Measurements from ENCODE around the gene CCNA2. TPM values are rescaled to one million over a fixed set of nuclear protein-coding genes. Genes with fewer than 3 reads are reported as not detected.

The CCNA2 gene
- total RNA-seq, 2 experiments from 2014 or later: 149 to 162 TPM

DNA sequence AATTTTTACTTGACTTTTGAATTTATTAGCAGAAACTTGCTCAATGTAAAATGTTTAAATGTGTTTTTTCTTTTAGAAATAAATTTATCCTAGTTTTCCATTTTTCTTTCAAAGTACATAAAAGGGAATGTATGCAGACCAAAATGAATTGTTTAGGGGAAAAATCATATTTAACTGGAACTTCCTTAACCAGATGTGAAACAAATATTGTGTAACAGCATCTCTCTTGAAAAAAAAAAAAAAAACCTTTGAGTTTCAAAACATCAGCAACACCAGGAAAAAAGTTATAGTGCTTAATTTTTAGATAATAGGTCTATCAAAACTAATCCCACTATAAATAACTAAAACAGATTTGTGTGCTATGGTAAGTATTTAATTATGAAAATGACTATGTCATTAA, 14.5 kb upstream of the CCNA2 start:
- Histone ChIP-seq H3K4me2 (ENCODE audit: low read length) (no peak overlapping the region), H3K9me3 (ENCODE audit: low read length) (no peaks in the 10 kb centered on the region; the same call in 1 of the 2 replicates), H3K79me2 (ENCODE audit: insufficient read depth, low read depth, low read length) (no peaks in the 10 kb centered on the region), H3K4me3 (ENCODE audit: low read depth, low read length, poor library complexity, severe bottlenecking) (no peak overlapping the region), H4K20me1 (ENCODE audit: insufficient read depth, low read length) (no peaks in the 10 kb centered on the region), H3K27ac (ENCODE audit: low read depth, low read length, poor library complexity, severe bottlenecking) (no peak overlapping the region), H2AFZ (ENCODE audit: low read length) (no peak overlapping the region), H3K9me2 (ENCODE audit: insufficient read depth, low read length) (no peaks in the 10 kb centered on the region), H3K36me3 (ENCODE audit: insufficient read depth, low read length) (peaks cover 35% of the 10 kb centered on the region), H3K4me1 (ENCODE audit: insufficient read depth, low read length, poor library complexity, severe bottlenecking) (no peaks in the 10 kb centered on the region)
- DNase-seq (ENCODE audit: low spot score): no peak
- TF ChIP-seq EZH2phosphoT487 (IDR thresholded peaks at IDR 0.05; ENCODE audit: borderline replicate concordance, low read depth, low read length) (no peak), CTCF (conservative IDR thresholded peaks at IDR 0.05; ENCODE audit: low read length) (no peak)
- intact Hi-C loops (cut with micrococcal nuclease; ENCODE audit: unreplicated experiment): no loop called here
- CTCF ChIA-PET (ENCODE audit: unreplicated experiment): no interaction called here
- POLR2A ChIA-PET: no interaction called here
- BruUV-seq (replicated peaks): no TSS peak

DNA sequence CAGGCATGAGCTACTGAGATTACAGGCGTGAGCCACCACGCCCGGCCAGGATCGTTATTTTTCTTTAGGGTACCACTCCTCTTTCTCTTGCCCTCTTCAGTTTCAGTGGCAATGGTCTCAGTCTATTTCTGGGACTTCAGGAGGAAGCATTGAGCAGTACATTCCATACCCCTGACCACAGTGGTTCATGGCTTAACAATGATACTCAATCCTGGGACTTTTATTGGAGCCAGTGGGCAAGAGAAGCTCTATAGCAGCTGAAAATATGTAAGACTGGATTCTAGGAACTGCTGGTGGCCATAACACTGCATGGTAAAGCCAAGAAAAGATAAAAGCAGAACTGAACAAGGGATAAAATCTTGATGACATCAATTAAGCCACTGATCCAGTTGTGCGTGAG, 5.8 kb upstream of the CCNA2 start:
- Histone ChIP-seq H3K79me2 (ENCODE audit: insufficient read depth, low read depth, low read length) (no peaks in the 10 kb centered on the region), H3K4me3 (ENCODE audit: low read depth, low read length, poor library complexity, severe bottlenecking) (no peak overlapping the region), H4K20me1 (ENCODE audit: insufficient read depth, low read length) (no peaks in the 10 kb centered on the region), H3K9me3 (ENCODE audit: low read length) (no peaks in the 10 kb centered on the region), H3K9me2 (ENCODE audit: insufficient read depth, low read length) (no peaks in the 10 kb centered on the region), H3K4me2 (ENCODE audit: low read length) (no peak overlapping the region), H3K27ac (ENCODE audit: low read depth, low read length, poor library complexity, severe bottlenecking) (no peak overlapping the region), H3K4me1 (ENCODE audit: insufficient read depth, low read length, poor library complexity, severe bottlenecking) (peaks cover 7% of the 10 kb centered on the region), H3K36me3 (ENCODE audit: insufficient read depth, low read length) (peaks cover 47% of the 10 kb centered on the region), H2AFZ (ENCODE audit: low read length) (no peak overlapping the region)
- intact Hi-C loops (cut with micrococcal nuclease; ENCODE audit: unreplicated experiment): loop anchor here (10.0 kb wide), 1 partner anchor 905 kb away; the partner anchor contains the start of gene BBS12
- BruUV-seq (replicated peaks): no TSS peak
- no peak for TF ChIP-seq EZH2phosphoT487 (IDR thresholded peaks at IDR 0.05; ENCODE audit: borderline replicate concordance, low read depth, low read length)
- TF ChIP-seq CTCF (conservative IDR thresholded peaks at IDR 0.05; ENCODE audit: low read length): no peak
- POLR2A ChIA-PET: interaction anchor here (0.7 to 1.1 kb wide), 3 partner anchors 33 to 456 kb away, joined by 3 to 4 read pairs (median 3); no protein-coding TSS in a partner anchor
- CTCF ChIA-PET (ENCODE audit: unreplicated experiment): no interaction called here
- no peak for DNase-seq (ENCODE audit: low spot score)

- Histone ChIP-seq H4K20me1 (ENCODE audit: insufficient read depth, low read length) (no peaks in the 10 kb centered on the region), H3K4me1 (ENCODE audit: insufficient read depth, low read length, poor library complexity, severe bottlenecking) (peaks cover 11% of the 10 kb centered on the region), H3K4me2 (ENCODE audit: low read length) (no peak overlapping the region), H3K27ac (ENCODE audit: low read depth, low read length, poor library complexity, severe bottlenecking) (no peak overlapping the region), H3K4me3 (ENCODE audit: low read depth, low read length, poor library complexity, severe bottlenecking) (no peak overlapping the region), H3K9me3 (ENCODE audit: low read length) (no peaks in the 10 kb centered on the region), H3K9me2 (ENCODE audit: insufficient read depth, low read length) (no peaks in the 10 kb centered on the region), H2AFZ (ENCODE audit: low read length) (no peak overlapping the region), H3K79me2 (ENCODE audit: insufficient read depth, low read depth, low read length) (peaks cover 8% of the 10 kb centered on the region; the same call in 1 of the 2 replicates), H3K36me3 (ENCODE audit: insufficient read depth, low read length) (peaks cover 48% of the 10 kb centered on the region)
- no peak for TF ChIP-seq CTCF (conservative IDR thresholded peaks at IDR 0.05; ENCODE audit: low read length)
- TF ChIP-seq EZH2phosphoT487 (IDR thresholded peaks at IDR 0.05; ENCODE audit: borderline replicate concordance, low read depth, low read length): no peak
- CTCF ChIA-PET (ENCODE audit: unreplicated experiment): no interaction called here
- intact Hi-C loops (cut with micrococcal nuclease; ENCODE audit: unreplicated experiment): loop anchor here (10.0 kb wide), 1 partner anchor 907 kb away; the partner anchor contains the start of gene BBS12
- POLR2A ChIA-PET: interaction anchor here (0.6 to 1.6 kb wide), 10 partner anchors 14 to 619 kb away, joined by 3 to 6 read pairs (median 4); partner anchors contain the start of gene EXOSC9
- no TSS peak for BruUV-seq (replicated peaks)
- no peak for DNase-seq (ENCODE audit: low spot score)
Measured at GRCh38 chr4:121827853-121828252, 4.2 kb upstream of the CCNA2 start.

Measured in OCI-LY7 (cell line).